ENCODE measurements around the gene OR6J1. TPM values are rescaled to one million over a fixed set of nuclear protein-coding genes. Genes with fewer than 3 reads are reported as not detected.

Gene OR6J1
- total and polyA plus RNA-seq, 2 of the 8 experiments (the other 6 are each of a cell fraction or from before 2014, with no cell fraction given) = not detected

GRCh38 chr14:22651586-22651985 is 7.4 kb upstream of the OR6J1 start (continued):
- TF ChIP-seq ATF2 (IDR thresholded peaks at IDR 0.05; ENCODE audit: low read length) = no peak
